ENCODE measurements around the gene ZNF827.

Gene ZNF827

GRCh38 chr4:145935253-145936141 is 3.1 kb downstream of the ZNF827 start:
- intact Hi-C loops (cut with DNase I): loop anchor here (5.0 to 10.0 kb wide), 3 partner anchors 51 to 242 kb away; partner anchors contain the start of gene LSM6
- peak in 5 of 10 donors; percentile 8 to 62 (median 25) for DNase-seq

- intact Hi-C loops (cut with DNase I): loop anchor here (5.0 to 10.0 kb wide), 3 partner anchors 50 to 243 kb away; partner anchors contain the start of gene LSM6
- DNase-seq: no peak
These were observed 4.1 kb downstream of the ZNF827 start for GRCh38 chr4:145934434-145935047.

GRCh38 chr4:145933134-145933533 is 5.5 kb downstream of the ZNF827 start:
- intact Hi-C loops (cut with DNase I): loop anchor here (10.0 kb wide), 1 partner anchor 48 kb away; no protein-coding TSS in a partner anchor
- DNase-seq: no peak

- intact Hi-C loops (cut with DNase I): loop anchor here (10.0 kb wide), 1 partner anchor 47 kb away; no protein-coding TSS in a partner anchor
- DNase-seq: no peak
These were observed 7.2 kb downstream of the ZNF827 start for GRCh38 chr4:145931403-145931802.

- no peak for DNase-seq
- intact Hi-C loops (cut with DNase I): loop anchor here (10.0 kb wide), 1 partner anchor 46 kb away; no protein-coding TSS in a partner anchor
These were observed 8.0 kb downstream of the ZNF827 start for GRCh38 chr4:145930592-145930991.

GRCh38 chr4:145929415-145930178 is 9.0 kb downstream of the ZNF827 start:
- intact Hi-C loops (cut with DNase I): loop anchor here (10.0 kb wide), 1 partner anchor 45 kb away; no protein-coding TSS in a partner anchor
- DNase-seq: no peak

DNA sequence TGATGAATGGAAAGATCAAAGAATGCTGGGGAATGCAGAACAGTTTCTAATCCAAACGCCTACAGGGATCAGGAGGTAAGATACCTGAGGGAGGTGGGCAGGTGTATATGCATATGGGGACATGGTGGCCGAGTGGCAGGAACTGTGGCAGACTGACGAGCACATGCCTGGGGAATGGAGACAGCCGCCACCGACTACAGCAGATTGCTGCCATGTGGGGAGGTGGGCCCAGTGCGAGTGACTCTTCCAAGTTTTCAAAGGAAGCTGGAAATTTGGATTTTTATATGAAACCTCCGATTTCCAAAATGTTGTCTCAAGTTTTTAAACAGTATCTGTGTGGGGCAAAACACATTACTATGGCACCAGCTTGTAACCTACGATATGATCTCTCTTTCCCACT is 9.9 kb downstream of the ZNF827 start:
- intact Hi-C loops (cut with DNase I): no loop called here
- peak in 1 of 10 donors; percentile 73 for DNase-seq

DNA sequence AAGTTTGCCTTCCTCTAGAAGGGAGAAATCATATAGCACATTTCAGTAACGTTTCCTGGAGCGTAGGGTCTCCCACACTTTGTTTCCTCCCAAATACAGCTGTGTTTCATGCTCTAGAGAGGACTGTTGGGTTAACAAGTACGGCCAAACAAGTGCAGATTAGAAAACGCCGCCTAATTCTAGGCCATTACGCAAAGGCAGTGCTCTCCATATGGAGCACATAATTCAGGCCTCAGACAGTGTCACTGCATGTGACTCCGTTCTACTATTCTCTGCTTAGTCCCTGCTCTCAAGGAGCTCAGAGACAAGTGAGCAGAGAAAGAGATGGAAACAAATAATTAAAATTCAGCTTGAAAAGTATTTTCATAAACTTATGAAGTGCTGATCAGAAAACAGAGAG is 11.6 kb downstream of the ZNF827 start:
- DNase-seq: no peak

GRCh38 chr4:145921231-145921630 is 17.4 kb downstream of the ZNF827 start:
- no peak for DNase-seq
- intact Hi-C loops (cut with DNase I): no loop called here

More for the DNA sequence above, 11.6 kb downstream of the ZNF827 start:
- intact Hi-C loops (cut with DNase I): no loop called here

DNA sequence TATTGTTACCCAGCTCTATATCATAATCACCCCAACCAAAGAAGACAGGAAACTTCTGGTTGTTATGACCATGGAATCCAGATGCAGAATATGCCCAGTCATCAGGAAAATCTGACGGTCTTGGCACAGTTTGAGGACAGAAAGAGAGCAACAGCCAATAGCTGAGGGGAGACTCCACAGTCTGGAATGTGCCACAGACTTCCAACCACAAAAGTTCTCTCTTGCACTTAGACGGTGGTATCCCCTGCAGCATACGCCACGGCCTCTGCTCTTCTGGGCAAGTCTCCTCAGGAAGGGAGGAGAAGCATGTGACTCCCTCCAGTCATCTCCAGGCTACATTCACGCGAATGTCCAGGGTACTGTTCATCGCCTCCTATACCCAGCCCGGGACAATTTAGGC is 18.4 kb downstream of the ZNF827 start:
- peak in 1 of 10 donors; percentile 42 for DNase-seq

DNA sequence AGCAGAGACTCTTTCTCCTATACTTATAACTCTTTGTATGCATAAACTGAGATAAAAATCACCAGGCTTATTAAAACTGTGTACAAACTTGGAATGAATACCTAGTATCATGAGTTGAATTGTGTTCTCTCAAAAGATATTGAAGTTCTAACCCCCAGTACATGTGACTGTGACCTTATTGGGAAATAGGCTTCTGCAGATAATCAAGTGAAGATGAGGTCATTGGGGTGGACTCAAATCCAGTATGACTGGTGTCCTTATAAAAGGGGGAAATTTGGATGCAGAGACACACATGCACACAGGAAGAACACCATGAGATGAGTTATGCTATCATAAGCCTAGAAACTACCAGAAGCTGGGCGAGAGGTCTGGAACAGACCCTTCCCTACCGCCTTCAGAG is 26.2 kb downstream of the ZNF827 start:
- DNase-seq: no peak
- intact Hi-C loops (cut with DNase I): no loop called here

More for the DNA sequence above, 18.4 kb downstream of the ZNF827 start:
- intact Hi-C loops (cut with DNase I): no loop called here

DNA sequence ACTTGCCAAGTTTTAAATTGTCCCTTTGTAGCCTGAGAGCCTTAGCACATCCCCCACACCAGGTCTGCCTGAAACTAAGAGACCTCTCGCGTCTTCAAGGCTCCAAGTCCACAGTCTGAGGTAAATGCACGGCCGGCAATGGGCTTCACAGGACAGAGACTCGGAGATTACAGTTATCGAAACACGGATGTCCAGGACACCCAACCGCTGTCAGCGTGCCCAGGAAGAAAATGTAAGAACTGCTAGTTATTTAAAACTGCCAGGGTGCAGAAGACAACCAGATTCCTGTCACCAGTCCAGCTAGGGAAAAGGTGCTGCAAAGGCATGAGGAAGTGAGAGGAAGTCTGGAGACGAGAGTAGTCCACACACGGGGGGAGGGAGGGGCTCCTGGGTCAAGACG is 28.9 kb downstream of the ZNF827 start:
- intact Hi-C loops (cut with DNase I): no loop called here
- DNase-seq: peak in 1 of 10 donors; percentile 66

- intact Hi-C loops (cut with DNase I): no loop called here
- DNase-seq: peak in 5 of 10 donors; percentile 32 to 88 (median 38)
These were observed 29.3 kb downstream of the ZNF827 start for GRCh38 chr4:145909281-145909715.

GRCh38 chr4:145907812-145908211 is 30.8 kb downstream of the ZNF827 start:
- no peak for DNase-seq
- intact Hi-C loops (cut with DNase I): no loop called here

DNA sequence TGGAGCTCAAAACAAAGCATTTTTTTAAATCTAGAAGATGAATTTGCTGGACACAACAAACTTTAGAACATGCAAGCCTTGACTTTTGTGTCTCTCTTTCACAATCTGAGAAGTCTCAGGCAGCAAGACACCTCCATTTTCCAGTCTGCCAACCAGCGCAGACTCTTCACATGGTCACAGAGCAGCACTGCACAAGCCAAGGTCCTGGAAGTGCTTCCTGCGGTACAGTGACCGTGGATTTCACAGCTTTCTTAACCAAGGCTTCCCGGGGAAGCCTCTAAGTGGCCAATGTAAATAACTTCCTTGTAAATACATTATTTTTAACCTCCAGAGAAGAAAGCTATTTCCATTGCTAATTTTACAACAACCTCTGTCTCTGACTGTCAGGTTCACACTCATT is 31.2 kb downstream of the ZNF827 start:
- no peak for DNase-seq
- intact Hi-C loops (cut with DNase I): no loop called here

- intact Hi-C loops (cut with DNase I): no loop called here
- DNase-seq: no peak
These were observed 34.0 kb downstream of the ZNF827 start for GRCh38 chr4:145904413-145905177.

- intact Hi-C loops (cut with DNase I): no loop called here
- DNase-seq: no peak
These were observed 36.1 kb downstream of the ZNF827 start for GRCh38 chr4:145902522-145902921.

DNA sequence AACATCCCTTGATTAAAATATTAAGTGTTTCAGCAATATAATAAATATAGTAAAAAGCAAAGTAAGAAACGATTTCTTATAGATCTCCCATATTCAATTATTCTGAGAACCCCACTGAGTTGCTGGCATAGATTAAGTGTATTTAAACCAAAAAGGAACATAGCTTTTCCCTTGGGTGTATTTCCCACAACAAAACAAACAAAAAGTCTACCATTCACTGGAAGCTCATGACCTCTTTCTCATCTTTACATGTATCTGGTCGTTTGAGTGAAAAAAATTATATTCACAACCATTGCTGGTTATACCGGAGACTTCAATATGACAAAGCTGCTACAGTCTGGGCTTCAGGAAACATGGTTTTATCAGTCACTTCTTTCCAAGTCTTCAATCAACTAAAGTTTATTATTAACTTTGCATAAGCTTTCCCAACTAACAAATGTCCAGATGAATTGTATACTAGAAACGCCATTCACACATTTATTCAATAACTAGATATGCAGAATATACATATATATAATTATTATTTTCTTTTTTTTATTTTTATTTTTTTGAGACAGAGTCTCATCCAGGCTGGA is 38.6 kb downstream of the ZNF827 start:
- intact Hi-C loops (cut with DNase I): no loop called here
- DNase-seq: no peak

DNA sequence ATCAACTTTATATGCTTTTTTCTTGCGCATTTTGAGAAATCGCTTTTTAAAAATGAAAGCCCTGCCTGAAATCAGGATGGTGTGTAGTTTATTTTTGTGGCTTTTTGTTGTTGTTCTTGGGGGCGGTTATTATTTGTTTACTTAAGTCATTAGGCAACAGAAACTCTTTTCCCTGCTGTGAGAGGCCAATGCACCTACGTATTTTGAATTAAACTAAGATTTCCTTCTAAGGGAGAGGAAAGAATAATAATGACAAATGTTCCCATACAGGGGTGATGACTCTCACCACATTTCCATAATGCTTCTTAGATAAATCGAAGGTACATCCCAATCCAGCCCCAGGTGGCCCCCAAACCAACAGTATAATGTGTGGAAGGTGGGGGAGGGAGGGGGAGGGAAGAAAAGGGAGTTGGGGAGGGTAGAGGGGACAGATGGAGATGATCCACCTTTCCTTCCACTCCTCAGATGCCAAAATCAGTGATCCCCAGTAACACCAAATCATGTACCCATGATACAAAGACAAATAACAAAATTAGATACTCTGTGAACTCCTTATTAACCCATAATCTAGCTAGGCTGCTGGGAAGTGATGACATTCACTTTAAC is 39.6 kb downstream of the ZNF827 start:
- intact Hi-C loops (cut with DNase I): no loop called here
- no peak for DNase-seq
